A673 (cell line): Measurements from ENCODE around the gene CCDC157. TPM values are rescaled to one million over a fixed set of nuclear protein-coding genes. Genes with fewer than 3 reads are reported as not detected.

ENCODE experiments used
- BruUV-seq: library from RNA; stranded (reverse); fragments of 400-500 nt; replicated peaks from 2 replicates; lab custom pipeline; 2021; lab: Mats Ljungman, UMichigan
- CTCF ChIA-PET: fragments of 300-600 bp; sonication (Branson Sonifier 250); formaldehyde crosslinking; loops from one replicate; lab custom pipeline; 2022; ENCODE audit warnings: antibody characterized with exemption; lab: Charles Lee
- POLR2A ChIA-PET: fragments of 300-600 bp; sonication (Branson Sonifier 250); formaldehyde crosslinking; loops from one replicate; lab custom pipeline; 2022; ENCODE audit warnings: antibody characterized with exemption; ENCODE audit not compliant: low non-redundant PET; lab: Charles Lee
- DNase-seq: peaks from one replicate; pipeline ENCODE4 v3.0.0-alpha.2; 2015; ENCODE audit warnings: low spot score
- H3K27ac ChIP-seq: fragments of 200-600 bp; sonication (generic); 2 replicates; pipeline ENCODE4 v1.5.1; 2016; ENCODE audit warnings: mixed run types, low read depth, mild to moderate bottlenecking, mixed read lengths, antibody characterized with exemption, low read length; ENCODE audit not compliant: poor library complexity, severe bottlenecking
- H3K27me3 ChIP-seq: fragments of 200-600 bp; sonication (generic); replicated peaks from 2 replicates; pipeline ENCODE4 v1.6.1; 2017; ENCODE audit warnings: mixed run types, low read depth, mild to moderate bottlenecking, mixed read lengths, antibody characterized with exemption, low read length; ENCODE audit not compliant: insufficient read depth, poor library complexity
- H3K36me3 ChIP-seq: fragments of 200-600 bp; sonication (generic); 2 replicates; pipeline ENCODE4 v1.6.1; 2016; ENCODE audit warnings: mixed run types, mild to moderate bottlenecking, mixed read lengths, antibody characterized with exemption, low read length; ENCODE audit not compliant: insufficient read depth, poor library complexity, severe bottlenecking
- H3K4me1 ChIP-seq: fragments of 200-600 bp; sonication (generic); 2 replicates; pipeline ENCODE4 v1.6.1; 2017; ENCODE audit warnings: mixed run types, mild to moderate bottlenecking, mixed read lengths, antibody characterized with exemption, low read length; ENCODE audit not compliant: insufficient read depth, poor library complexity, severe bottlenecking
- H3K4me3 ChIP-seq: fragments of 200-600 bp; sonication (generic); 2 replicates; pipeline ENCODE4 v1.5.1; 2016; ENCODE audit warnings: low read depth, mixed run types, mild to moderate bottlenecking, mixed read lengths, low read length; ENCODE audit not compliant: poor library complexity, severe bottlenecking
- H3K9me3 ChIP-seq: fragments of 200-600 bp; sonication (generic); 2 replicates; pipeline ENCODE4 v1.6.1; 2016; ENCODE audit warnings: mixed run types, low read depth, mild to moderate bottlenecking, mixed read lengths, antibody characterized with exemption, low read length; ENCODE audit not compliant: poor library complexity, severe bottlenecking
- CTCF ChIP-seq: fragments of 300-800, 200-600 bp; sonication (generic); conservative IDR thresholded peaks from 2 replicates; pipeline ENCODE4 v1.5.1; 2017; ENCODE audit warnings: low read depth, mild to moderate bottlenecking, antibody characterized with exemption, low read length, moderate library complexity, mixed read lengths
- EZH2 ChIP-seq: fragments of 200-600 bp; sonication (generic); IDR thresholded peaks from 2 replicates; pipeline ENCODE4 v1.6.1; 2017; ENCODE audit warnings: borderline replicate concordance, low read depth, mild to moderate bottlenecking, mixed read lengths, antibody characterized with exemption, low read length; ENCODE audit not compliant: poor library complexity, severe bottlenecking
- intact Hi-C: fragments of 100-400 bp; cut with micrococcal nuclease; formaldehyde crosslinking; loops from one replicate; pipeline ENCODE4 v1.10.0; 2022; ENCODE audit not compliant: unreplicated experiment
- total RNA-seq: library from RNA; stranded (reverse); gene quantifications from 2 replicates; pipeline ENCODE4 v1.2.3, GENCODE V29; 2021

The CCDC157 gene
- total RNA-seq, 1 experiment from 2014 or later, result 5.7 TPM

GRCh38 chr22:30393885-30394284, 37.1 kb downstream of the CCDC157 start:
- DNase-seq, result no peak
- no peak for TF ChIP-seq EZH2
- TF ChIP-seq CTCF, result no peak
- Histone ChIP-seq H3K4me1 (peaks cover 26% of the 10 kb centered on the region), H3K27me3 (no peaks in the 10 kb centered on the region), H3K9me3 (no peaks in the 10 kb centered on the region), H3K36me3 (no peaks in the 10 kb centered on the region), H3K4me3 (no peak overlapping the region), H3K27ac (no peak overlapping the region)
- no TSS peak for BruUV-seq
- POLR2A ChIA-PET, result interaction anchor here (0.7 kb wide), 1 partner anchor 14 kb away, joined by 15 read pairs; no protein-coding TSS in a partner anchor
- CTCF ChIA-PET, result interaction anchor here (0.6 kb wide), 1 partner anchor 766 kb away, joined by 4 read pairs; no protein-coding TSS in a partner anchor
- intact Hi-C loops, result no loop called here

GRCh38 chr22:30396871-30397655, 40.3 kb downstream of the CCDC157 start, which contains the start of gene SEC14L2:
Gene SEC14L2 (plus strand): TSS chr22:30397018. CDS start chr22:30397117, 99 bp downstream.
- DNase-seq, result peak; percentile 80
- intact Hi-C loops, result no loop called here
- TF ChIP-seq CTCF (no peak), EZH2 (no peak)

GRCh38 chr22:30397656-30398635, 41.1 kb downstream of the CCDC157 start:
- peaks cover 19% of the 10 kb centered on the region for H3K4me1 ChIP-seq
- POLR2A ChIA-PET, result interaction anchor here (0.6 to 1.0 kb wide), 2 partner anchors 9 to 27 kb away, joined by 3 to 14 read pairs; no protein-coding TSS in a partner anchor
- DNase-seq, result no peak
- H3K27ac ChIP-seq, result peak overlapping the region; percentile 62
- intact Hi-C loops, result no loop called here
- TF ChIP-seq EZH2, result no peak
- no peak for TF ChIP-seq CTCF
- CTCF ChIA-PET, result interaction anchor here (0.6 to 1.9 kb wide), 3 partner anchors 10 to 631 kb away, joined by 4 to 5 read pairs (median 5); partner anchors contain the start of gene ZMAT5
- H3K36me3 ChIP-seq, result no peaks in the 10 kb centered on the region
- H3K27me3 ChIP-seq, result no peaks in the 10 kb centered on the region
- BruUV-seq, result no TSS peak
- peak overlapping the region; percentile 74 for H3K4me3 ChIP-seq
- no peaks in the 10 kb centered on the region for H3K9me3 ChIP-seq

More at GRCh38 chr22:30396871-30397655, 40.3 kb downstream of the CCDC157 start, which contains the start of gene SEC14L2:
- BruUV-seq, result TSS peak; percentile 54
- peak within 1 kb of the TSS; percentile 74 for H3K4me3 ChIP-seq
- no peaks in the 10 kb centered on the region for H3K9me3 ChIP-seq
- H3K4me1 ChIP-seq, result peaks cover 26% of the 10 kb centered on the region
- POLR2A ChIA-PET, result interaction anchor here (0.6 to 1.0 kb wide), 2 partner anchors 28 to 756 kb away, joined by 9 to 14 read pairs; no protein-coding TSS in a partner anchor
- CTCF ChIA-PET, result interaction anchor here (0.6 to 1.9 kb wide), 4 partner anchors 10 to 630 kb away, joined by 4 to 5 read pairs (median 4); partner anchors contain the start of gene ZMAT5
- H3K36me3 ChIP-seq, result no peaks in the 10 kb centered on the region
- peak within 1 kb of the TSS; percentile 62 for H3K27ac ChIP-seq
- no peaks in the 10 kb centered on the region for H3K27me3 ChIP-seq
